GM21786 (cell line): ENCODE results near the gene RNASEH2A.
A peak's percentile ranks its signal among the peaks of the same experiment; 100 is the strongest.

Source experiments
- ATAC-seq: cut with Tn5 transposase; IDR thresholded peaks from one replicate; pipeline ENCODE4 v1.9.1; 2021; ENCODE audit not compliant: unreplicated experiment

Gene RNASEH2A

DNA sequence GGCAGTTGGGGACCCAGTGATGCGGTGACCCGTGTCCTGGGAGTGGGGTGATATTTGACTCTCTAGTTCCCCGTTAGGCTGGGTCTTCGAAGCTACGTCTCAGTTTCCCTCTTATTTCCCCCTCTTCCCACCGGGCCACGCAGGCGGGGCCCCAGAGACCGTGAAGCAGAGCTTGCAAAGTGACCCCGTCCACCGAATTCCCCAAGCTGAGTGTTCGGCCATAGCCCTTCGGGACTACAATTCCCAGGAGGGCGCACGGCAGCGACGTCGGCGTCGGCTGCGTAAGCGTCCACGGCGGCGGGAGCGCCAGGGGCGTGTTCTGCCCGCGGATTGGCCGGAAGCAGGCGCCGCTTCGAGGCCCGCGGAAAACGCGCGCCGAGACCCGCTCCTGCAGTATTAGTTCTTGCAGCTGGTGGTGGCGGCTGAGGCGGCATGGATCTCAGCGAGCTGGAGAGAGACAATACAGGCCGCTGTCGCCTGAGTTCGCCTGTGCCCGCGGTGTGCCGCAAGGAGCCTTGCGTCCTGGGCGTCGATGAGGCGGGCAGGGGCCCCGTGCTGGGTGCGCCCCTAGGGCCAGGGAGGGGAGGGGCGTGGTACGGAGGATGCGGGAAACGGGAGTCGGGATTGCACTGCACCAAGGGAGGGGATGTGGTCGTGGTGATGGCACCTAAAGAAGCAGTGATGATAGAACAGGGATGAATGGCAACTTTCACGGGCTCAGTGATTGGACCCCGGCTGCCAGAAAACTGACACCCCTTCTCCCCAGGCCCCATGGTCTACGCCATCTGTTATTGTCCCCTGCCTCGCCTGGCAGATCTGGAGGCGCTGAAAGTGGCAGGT lies at the start of gene RNASEH2A:
RNASEH2A (plus strand) TSS at position 343 of the 840 bp plus-strand sequence; CDS start at position 433, 90 bp downstream.
- peak; percentile 55 for ATAC-seq

DNA sequence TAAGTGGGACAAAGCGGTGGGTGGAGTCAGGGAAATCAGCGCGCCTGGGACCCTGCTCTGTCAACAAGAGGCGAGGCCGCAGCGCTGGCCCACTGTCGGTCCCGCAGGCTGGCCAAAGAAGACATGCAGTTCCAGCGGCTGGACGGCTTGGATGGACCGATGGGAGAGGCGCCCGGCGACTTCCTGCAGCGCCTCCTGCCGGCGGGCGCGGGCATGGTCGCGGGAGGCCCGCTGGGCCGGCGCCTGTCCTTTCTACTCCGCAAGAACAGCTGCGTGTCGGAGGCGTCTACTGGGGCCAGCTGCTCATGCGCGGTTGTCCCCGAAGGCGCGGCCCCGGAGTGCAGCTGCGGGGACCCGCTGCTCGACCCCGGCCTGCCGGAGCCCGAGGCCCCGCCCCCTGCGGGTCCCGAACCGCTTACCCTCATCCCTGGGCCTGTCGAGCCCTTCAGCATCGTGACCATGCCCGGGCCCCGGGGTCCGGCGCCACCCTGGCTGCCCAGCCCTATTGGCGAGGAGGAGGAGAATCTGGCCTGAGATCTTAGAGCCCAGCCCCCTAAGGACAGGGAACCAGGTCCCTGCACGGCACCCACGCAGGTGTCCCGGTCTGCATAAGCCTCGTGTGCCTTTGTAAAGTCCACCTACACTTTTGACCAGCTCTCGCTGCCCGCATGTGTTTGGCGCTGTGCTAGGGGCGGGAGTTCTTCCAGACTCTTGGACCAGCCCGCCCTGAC lies 48.7 kb upstream of the RNASEH2A start:
- ATAC-seq, result no peak

DNA sequence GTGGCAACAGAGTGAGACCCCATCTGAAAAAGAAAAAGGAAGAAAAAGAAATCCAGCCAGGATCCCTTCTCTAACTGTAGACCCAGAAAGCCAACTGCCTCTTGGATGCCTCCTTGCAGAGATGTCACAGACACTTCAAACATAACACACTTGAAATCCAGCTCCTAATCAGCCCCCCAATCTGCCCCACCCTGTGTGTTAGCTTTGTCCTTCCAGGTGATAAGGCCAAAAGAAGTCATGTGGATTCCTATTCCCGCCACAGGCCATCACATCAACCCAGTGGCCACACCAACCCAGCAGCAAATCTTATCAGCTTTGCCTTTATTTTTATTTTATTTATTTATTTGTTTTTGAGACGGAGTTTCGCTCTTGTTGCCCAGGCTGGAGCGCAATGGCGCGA lies 46.7 kb upstream of the RNASEH2A start:
- ATAC-seq, result no peak

DNA sequence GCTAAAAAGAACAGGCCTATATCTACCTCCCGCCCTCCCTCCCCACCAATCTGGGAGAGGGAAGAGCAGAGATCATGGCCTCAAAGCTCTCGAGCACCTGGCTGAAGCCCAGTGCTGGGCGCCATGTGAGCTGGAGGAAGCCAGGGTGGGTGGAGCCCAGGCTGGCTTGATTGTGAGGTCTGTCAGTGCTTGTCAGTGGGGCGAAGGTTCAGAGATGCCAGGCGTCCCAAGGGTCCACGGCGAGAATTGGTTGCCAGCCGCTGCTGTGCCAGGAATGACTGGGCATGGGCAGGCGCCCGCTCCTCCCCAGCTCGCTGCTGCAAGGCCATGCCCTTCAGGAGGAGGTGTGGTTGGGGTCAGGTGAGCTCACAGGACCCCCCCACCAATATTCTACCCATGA lies 43.3 kb upstream of the RNASEH2A start:
- ATAC-seq, result no peak

DNA sequence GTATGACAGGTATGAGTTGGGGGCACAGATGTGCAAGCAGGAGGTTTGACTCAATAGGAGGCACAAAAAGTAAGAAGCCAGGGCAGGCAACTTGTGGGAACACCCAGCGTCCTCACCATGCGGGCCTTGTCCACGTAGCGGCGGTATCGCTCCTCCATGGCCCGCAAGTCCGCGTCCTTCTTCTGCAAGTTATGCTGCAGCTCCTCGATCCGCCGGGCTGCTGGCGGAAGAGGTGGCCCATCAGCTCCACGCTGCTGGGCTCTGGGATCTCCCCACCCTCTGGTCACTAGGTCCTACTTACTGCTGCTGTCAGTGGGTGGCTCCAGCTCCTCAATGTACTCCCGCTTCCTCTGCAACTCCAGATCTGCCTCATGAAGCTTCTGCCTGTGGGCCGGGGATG lies 41.7 kb upstream of the RNASEH2A start:
- no peak for ATAC-seq

DNA sequence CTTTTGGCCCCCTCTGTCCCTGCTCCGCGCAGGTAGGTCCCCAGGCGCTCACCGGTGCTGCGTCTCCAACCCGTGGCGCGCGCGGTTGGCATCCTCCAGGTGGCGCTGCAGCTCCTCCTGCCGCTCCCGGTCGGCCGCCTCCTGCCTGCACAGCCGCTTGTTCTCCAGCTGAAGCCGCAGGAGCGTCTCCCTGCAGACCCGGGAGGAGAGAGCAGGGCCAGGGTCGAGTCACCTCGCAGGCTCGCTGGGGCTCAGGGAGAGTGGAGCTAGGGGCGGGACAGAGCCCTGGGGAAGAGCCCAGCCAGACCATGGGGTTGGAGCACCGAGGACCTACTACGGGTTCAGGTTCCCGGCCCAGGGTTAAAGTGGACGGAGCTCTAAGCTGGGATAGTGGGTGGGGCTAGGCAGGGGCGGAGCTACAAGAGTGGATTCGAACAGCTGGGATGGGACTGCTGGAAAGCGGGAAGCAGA lies 40.3 kb upstream of the RNASEH2A start:
- no peak for ATAC-seq

DNA sequence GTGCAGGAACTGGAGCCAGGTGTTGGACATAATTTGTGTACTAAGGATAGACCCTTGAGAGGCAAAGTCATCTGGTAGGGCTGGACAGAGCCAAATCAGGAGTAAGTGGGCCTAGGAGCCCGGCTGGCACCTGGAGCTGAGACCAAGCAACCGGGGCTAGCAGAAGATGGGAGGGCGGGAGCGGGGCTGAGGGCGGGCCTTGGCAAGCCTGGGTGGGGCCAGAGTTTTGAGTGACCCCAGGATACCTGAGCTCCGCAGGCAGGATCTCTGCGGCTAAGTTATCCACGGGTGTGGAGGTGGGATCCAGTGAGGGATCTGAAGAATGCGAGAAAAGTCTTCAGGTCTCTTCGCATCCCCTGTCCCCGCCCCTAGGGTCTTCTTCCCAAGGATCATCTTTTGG lies 39.2 kb upstream of the RNASEH2A start:
- no peak for ATAC-seq

DNA sequence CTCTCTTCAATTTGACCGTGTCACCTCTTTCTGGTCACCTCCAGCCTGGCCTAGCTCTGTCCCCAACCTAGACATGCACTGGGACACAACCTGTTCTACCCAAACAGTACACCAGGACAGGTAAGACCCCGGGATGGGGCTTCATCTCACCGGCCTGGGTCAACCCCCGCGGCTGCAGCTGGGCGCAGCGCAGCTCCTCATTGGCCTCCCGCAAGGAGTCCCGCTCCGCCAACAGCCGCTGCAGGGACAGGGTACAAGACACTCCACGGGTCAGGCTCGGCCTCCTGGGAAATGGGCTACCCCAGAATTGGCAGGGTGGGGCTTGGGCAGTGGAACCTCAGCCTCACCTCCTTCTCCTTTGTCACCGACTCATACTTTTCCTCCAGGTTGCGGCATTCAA lies 38.7 kb upstream of the RNASEH2A start:
- no peak for ATAC-seq

DNA sequence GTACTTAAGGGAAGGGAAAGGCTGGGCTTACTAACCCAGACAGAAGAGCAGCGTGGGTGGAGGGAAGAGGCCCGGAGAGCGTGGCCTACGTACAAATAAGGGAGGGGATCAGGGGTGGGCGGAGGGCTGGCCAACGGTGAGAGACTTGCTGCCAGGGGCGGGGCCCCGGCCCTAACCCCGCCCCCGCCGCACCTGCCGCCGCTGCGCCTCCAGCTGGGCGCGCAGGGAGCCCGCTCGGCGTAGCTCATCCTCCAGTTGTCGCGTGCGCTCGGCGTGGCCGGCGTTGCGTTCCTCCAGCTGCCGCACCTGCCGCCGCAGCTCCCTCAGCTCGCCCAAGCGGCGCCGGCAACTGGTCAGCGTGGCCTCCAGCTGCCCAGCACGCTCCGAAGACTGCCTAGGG lies 36.7 kb upstream of the RNASEH2A start:
- ATAC-seq, result no peak

DNA sequence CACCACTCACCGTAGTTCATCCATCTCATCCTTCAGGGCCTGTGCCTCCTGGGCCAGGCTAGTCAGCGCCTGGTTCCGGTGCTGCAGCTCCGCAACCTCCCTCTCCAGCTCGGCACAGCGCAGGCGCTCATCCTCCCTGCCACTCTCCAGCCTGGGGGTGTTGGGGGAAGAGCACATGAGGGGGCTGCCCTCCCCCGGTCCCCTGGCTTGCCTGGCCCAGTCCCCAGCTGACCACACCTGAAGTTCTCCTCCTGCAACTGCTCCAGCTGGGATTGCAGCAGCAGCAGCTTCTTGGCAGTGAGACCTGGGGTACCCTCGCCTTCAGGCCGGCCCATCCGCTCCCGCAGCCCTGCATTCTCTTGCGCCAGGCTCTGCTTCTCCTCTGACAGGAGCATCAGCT lies 35.5 kb upstream of the RNASEH2A start:
- ATAC-seq, result no peak

DNA sequence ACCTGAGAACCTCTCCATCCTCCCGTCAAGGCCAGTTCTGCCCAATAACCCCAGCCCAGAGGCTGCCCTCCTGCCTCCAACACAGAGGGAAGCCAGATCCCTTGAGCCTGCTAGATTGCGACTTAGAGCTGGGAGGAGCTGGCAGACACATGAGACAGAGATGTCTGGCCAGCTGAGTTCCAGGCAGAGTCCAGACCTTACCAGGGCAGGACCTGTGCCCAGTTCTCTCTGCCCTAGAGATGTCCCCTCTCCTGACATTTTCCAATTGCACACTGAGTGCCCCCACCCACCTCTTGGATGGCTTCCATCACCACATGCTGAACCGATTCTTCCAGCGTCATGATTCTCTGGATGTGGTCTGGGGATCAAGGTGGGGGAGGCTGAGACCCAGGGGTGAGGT lies 34.1 kb upstream of the RNASEH2A start:
- ATAC-seq, result no peak

DNA sequence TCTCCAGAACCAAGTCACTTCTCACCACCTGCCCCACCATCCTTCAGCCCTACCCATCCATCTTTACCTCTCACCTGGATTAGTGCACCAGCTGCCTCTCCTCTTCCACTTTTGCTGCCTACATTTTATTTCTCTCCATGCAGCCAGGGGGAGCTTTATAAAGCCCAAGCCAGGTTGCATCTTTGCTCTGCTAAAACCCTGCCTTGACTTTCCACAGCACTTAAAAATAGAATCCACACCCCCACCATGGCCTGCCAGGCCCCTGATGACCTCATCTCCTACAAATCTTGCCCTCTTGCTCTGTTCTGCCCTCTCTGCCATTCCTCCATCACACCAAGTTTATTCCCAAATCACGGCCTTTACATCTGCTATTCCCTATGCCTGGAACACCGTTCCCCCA lies 32.8 kb upstream of the RNASEH2A start:
- ATAC-seq, result no peak

DNA sequence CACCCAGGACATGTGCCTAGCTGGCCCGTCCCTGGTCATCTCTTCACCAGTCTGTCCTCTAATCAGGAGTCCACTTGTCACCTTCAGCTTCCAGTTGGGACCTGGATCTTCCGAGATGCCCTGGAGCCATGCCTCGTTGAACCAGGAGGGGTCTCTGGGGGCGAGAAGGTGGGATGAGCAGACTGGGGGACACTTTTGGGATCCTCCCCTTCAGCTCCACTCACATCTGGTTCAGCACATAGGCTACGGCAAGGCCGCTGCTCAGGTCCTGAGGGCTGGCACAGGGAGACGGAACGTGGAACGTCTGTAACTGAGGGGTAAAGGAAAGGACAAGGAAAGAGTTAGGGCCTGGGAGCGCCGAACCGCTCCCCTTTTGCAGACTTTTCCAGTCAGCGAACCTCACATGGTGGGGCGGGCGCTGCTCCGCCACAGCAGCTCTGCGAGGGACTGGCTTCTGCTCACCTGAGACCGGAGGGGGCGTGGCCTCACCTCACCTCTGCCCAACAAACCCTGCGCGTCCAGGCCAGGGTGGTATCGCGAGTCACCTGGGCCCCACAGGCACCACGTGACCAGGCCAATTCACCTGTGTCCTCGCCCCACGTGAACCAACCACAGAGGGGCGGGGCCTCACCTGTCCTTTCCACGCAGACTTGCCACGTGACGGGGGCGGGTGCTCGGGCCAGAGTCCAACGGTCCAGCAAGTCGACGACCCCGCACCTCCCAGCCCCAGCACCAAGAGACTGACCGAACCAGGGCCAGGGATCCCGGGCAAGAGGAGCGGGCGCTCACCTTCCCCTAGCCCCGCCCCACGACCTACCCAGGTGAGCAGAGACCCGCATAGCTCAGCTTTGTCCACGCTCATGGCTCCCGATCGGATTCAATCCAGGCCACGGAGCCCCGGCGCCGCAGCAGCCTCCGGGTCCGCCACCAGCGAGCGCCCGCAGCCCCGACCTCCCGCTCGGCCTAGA lies 31.5 kb upstream of the RNASEH2A start, which contains the start of gene HOOK2:
HOOK2 (minus strand) TSS at position 965 of the 968 bp plus-strand sequence; CDS start at position 862, 103 bp downstream.
- peak; percentile 5 for ATAC-seq

DNA sequence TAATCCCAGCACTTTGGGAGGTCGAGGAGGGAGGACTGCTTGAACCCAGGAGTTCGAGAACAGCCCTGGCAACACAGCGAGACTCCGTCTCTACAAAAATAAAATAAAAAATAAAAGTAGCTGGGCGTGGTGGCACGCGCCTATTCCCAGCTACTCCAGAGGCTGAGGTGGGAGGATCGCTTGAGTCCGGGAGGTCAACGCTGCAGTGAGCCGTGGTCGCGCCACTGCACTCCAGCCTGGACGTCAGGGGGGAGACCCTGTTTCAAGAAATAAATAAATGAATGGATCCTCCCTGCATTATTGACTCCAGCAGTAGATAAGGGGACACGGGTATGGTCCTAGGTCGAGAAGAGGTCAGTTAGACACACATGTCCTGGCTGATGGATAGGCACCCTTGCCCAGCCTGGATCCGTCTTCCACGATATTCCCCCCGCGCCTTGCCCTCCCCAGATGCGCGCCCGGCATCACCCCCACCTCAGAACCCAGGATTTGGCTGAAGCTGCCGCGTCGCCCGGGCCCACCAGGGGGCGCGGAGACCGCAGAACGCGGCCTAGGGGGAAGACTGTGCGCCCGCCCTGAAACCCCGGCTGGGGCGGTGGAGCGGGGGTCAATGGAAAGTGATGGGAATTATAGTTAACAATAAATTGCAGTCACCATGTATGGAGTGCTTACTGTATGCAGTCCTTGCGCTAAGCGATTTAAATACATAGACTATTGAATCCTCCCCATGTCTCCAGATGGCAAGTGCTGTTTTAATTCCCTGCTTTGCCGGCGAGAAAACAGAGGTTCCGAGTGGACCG lies 29.0 kb upstream of the RNASEH2A start:
- no peak for ATAC-seq

DNA sequence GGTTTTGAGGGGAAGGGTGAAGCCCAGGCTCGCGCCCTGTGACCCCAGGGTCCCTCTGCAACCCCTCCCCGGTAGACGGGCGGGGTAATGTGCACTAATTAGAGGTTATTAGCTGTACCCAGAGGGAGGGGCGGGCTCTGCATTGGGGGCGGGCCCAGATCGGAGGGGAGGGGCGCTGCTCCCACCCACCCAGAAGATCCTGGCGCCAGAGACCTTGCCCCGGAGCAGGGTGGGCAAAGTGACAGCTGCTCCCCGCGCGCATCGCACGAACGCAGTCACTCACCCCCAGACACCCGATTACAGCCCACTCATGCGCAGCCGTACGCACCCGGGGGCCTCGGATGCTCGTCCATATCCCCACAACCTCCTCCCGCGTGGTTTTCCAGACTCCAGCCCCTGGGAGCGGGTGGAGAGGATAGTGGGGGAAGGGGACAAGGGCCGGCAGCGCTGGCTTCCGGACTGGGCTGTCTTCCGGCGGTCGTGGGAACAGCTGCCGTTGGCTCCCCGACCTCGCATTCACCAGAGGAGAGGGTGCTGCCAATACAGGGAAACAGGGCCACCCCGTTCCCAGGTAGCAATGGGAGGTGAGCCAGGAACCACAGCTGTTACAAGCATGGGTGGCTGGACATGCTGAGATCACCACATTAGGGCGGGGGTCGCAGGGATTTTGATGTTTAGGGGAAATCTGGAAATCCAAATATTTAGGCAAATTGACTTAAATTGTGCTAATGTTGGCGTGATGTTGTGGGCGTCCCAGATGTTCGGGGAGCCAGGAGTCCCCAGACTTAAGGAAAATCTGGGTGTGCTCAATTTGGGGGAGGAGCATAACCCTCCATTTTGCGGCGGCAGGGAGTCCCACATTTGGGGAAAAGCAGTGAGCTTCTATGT lies 28.1 kb upstream of the RNASEH2A start:
- ATAC-seq, result no peak

DNA sequence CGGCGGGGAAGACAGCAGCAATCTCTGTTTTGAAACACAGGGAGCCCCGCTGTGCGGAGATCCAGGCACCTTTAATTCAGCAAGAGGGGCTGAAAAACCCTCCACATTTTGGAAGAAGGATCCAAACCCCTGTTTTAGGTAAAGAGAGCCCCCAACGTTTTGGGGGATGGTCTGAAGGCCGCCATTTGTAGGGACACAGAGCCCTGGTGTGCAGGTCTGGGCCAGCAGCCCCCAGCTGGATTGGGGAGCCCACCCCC lies 27.6 kb upstream of the RNASEH2A start:
- no peak for ATAC-seq

DNA sequence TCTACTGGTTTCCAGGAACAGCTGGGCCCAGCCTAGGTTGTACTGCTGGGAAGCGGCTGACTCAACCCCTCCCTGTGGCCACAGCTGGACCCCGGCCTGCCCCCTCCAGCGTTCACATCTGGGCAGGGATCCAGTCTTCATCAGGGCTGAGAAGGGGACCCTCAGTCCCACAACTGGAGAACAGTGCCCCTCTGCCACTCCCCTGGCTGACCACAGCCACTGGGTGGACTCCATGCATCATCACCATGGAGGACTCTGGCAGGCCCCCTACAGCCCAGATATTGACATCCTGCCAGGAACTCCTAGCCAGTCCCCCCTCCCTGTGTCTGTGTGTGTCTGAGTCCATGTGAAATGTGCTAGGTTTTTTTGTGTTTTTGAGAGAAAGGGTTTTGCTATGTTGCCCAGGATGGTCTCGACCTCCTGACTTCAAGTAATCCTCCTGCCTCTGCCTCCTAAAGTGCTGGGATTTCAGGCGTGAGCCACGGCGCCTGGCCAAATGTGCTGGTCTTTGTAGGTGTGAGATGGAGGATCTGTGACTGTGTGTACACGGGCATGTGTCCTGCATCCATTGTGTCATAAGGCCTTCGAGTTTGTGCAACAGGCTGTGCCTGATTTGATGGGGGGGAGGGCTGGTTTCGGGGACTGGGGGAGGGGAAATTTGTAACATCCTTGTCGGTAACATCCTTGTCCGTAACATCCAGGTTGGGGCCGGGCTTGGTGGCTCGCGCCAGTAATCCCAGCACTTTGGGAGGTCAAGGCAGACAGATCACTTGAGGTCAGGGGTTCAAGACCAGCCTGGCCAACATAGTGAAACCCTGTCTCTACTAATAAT lies 27.0 kb upstream of the RNASEH2A start:
- ATAC-seq, result no peak

DNA sequence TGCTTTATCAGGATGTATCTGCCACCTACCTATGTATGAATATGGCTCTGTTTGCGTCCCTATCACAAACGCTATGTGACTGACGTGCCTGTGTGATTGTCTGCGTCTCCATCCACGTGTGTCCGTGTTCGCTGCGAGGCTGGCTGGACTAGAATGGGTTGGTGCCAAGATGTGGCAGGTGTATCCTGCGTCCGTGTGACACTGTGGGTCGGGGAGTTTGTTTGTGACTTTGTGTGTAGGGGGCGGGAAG lies 24.3 kb upstream of the RNASEH2A start:
- ATAC-seq, result no peak
